WTC11 (cell line): ENCODE results near the gene MGST1.

ENCODE experiments used
- AFF4 ChIP-seq: sonication (generic); formaldehyde crosslinking; IDR thresholded peaks from 2 replicates; pipeline ENCODE4 v1.8.1; 2023; ENCODE audit warnings: mild to moderate bottlenecking, missing genetic modification reagents, borderline replicate concordance
- ATF3 ChIP-seq: sonication (generic); formaldehyde crosslinking; conservative IDR thresholded peaks from 2 replicates; pipeline ENCODE4 v1.8.1; 2022; ENCODE audit warnings: mild to moderate bottlenecking, missing genetic modification reagents
- CTCF ChIP-seq: fragments of 200-600 bp; IDR thresholded peaks from 2 replicates; pipeline ENCODE4 v1.8.0; 2022; ENCODE audit warnings: antibody characterized with exemption
- FOXK1 ChIP-seq: sonication (generic); formaldehyde crosslinking; IDR thresholded peaks from 2 replicates; pipeline ENCODE4 v1.8.0; 2022; ENCODE audit warnings: mild to moderate bottlenecking, moderate library complexity, missing genetic modification reagents
- FOXP1 ChIP-seq: sonication (generic); formaldehyde crosslinking; IDR thresholded peaks from 2 replicates; pipeline ENCODE4 v1.8.0; 2022; ENCODE audit warnings: missing genetic modification reagents, mild to moderate bottlenecking, moderate library complexity, borderline replicate concordance
- IRF2 ChIP-seq: sonication (generic); formaldehyde crosslinking; IDR thresholded peaks from 2 replicates; pipeline ENCODE4 v1.8.0; 2022; ENCODE audit warnings: low read depth, missing genetic modification reagents, borderline replicate concordance
- JUN ChIP-seq: sonication (generic); formaldehyde crosslinking; IDR thresholded peaks from 2 replicates; pipeline ENCODE4 v1.8.0; 2023; ENCODE audit warnings: mild to moderate bottlenecking, missing genetic modification reagents
- NFYB ChIP-seq: sonication (generic); formaldehyde crosslinking; conservative IDR thresholded peaks from 2 replicates; pipeline ENCODE4 v1.8.0; 2022; ENCODE audit warnings: low read depth, missing genetic modification reagents
- NR2C2 ChIP-seq: sonication (generic); formaldehyde crosslinking; IDR thresholded peaks from 2 replicates; pipeline ENCODE4 v1.8.0; 2022; ENCODE audit warnings: mild to moderate bottlenecking, missing genetic modification reagents
- RORB ChIP-seq: fragments of 250-450 bp; sonication (Bioruptor Pico); IDR thresholded peaks from 2 replicates; pipeline ENCODE4 v1.9.0; 2021; ENCODE audit warnings: mild to moderate bottlenecking
- ZNF121 ChIP-seq: sonication (generic); formaldehyde crosslinking; IDR thresholded peaks from 2 replicates; pipeline ENCODE4 v1.8.0; 2023; ENCODE audit warnings: missing genetic modification reagents
- ZNF219 ChIP-seq: sonication (generic); formaldehyde crosslinking; IDR thresholded peaks from 2 replicates; pipeline ENCODE4 v1.8.0; 2023; ENCODE audit warnings: missing genetic modification reagents, mild to moderate bottlenecking, borderline replicate concordance
- TF ChIP-seq, protein P1 (sequence below): sonication (generic); formaldehyde crosslinking; IDR thresholded peaks from 2 replicates; pipeline ENCODE4 v1.8.0; 2022; ENCODE audit warnings: mild to moderate bottlenecking, missing genetic modification reagents
- TF ChIP-seq, protein P2 (sequence below): sonication (generic); formaldehyde crosslinking; IDR thresholded peaks from 2 replicates; pipeline ENCODE4 v1.8.1; 2022; ENCODE audit warnings: mild to moderate bottlenecking, moderate library complexity, missing genetic modification reagents

- TF ChIP-seq CTCF (no peak), RORB (CRISPR knock-in tag) (no peak), ATF3 (CRISPR knock-in tag) (no peak), NFYB (CRISPR knock-in tag) (no peak), FOXP1 (no peak), AFF4 (CRISPR knock-in tag) (no peak), NR2C2 (no peak), ZNF121 (no peak), JUN (no peak), ZNF219 (CRISPR knock-in tag) (no peak), FOXK1 (CRISPR knock-in tag) (no peak), IRF2 (CRISPR knock-in tag) (no peak)
- TF ChIP-seq, protein P1, sequence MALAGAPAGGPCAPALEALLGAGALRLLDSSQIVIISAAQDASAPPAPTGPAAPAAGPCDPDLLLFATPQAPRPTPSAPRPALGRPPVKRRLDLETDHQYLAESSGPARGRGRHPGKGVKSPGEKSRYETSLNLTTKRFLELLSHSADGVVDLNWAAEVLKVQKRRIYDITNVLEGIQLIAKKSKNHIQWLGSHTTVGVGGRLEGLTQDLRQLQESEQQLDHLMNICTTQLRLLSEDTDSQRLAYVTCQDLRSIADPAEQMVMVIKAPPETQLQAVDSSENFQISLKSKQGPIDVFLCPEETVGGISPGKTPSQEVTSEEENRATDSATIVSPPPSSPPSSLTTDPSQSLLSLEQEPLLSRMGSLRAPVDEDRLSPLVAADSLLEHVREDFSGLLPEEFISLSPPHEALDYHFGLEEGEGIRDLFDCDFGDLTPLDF (CRISPR knock-in tag) = no peak
- TF ChIP-seq, protein P2, sequence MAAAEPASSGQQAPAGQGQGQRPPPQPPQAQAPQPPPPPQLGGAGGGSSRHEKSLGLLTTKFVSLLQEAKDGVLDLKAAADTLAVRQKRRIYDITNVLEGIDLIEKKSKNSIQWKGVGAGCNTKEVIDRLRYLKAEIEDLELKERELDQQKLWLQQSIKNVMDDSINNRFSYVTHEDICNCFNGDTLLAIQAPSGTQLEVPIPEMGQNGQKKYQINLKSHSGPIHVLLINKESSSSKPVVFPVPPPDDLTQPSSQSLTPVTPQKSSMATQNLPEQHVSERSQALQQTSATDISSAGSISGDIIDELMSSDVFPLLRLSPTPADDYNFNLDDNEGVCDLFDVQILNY (CRISPR knock-in tag) = no peak
These were observed 48.0 kb upstream of the MGST1 start for GRCh38 chr12:16299403-16299802.
